K562 treated with DMSO at 1 percent for 48 hours (cell line): ENCODE results near the gene NIPSNAP3A. TPM values are rescaled to one million over a fixed set of nuclear protein-coding genes. Genes with fewer than 3 reads are reported as not detected.

Source experiments
- total RNA-seq: library from RNA; unstranded; fragments of 300-600 nt; gene quantifications from 2 replicates; pipeline ENCODE4 v1.2.3, GENCODE V29; 2022; ENCODE audit warnings: low replicate concordance; ENCODE audit errors: extremely low read depth

The NIPSNAP3A gene
- not detected in 2 replicates for total RNA-seq

GRCh38 chr9:104747565-104748358 is at the start of gene NIPSNAP3A:
Gene NIPSNAP3A (plus strand): TSS chr9:104747683. CDS start chr9:104747793, 110 bp downstream.

Other genes starting within 250 kb of the NIPSNAP3A start
- gene OR13F1, start 243.4 kb upstream of the NIPSNAP3A start, total RNA-seq: not detected in 2 replicates
- not detected in 2 replicates for gene OR13C4, start 220.5 kb upstream of the NIPSNAP3A start, total RNA-seq
- gene OR13C3, start 210.8 kb upstream of the NIPSNAP3A start, total RNA-seq: not detected in 2 replicates
- not detected in 2 replicates for gene OR13C8, start 178.5 kb upstream of the NIPSNAP3A start, total RNA-seq
- gene OR13C5, start 148.3 kb upstream of the NIPSNAP3A start, total RNA-seq: not detected in 2 replicates
- not detected in 2 replicates for gene OR13C2, start 142.1 kb upstream of the NIPSNAP3A start, total RNA-seq
- not detected in 2 replicates for gene OR13C9, start 129.5 kb upstream of the NIPSNAP3A start, total RNA-seq
- not detected in 2 replicates for gene OR13D1, start 53.2 kb upstream of the NIPSNAP3A start, total RNA-seq
- not detected in 2 replicates for gene NIPSNAP3B, start 16.4 kb downstream of the NIPSNAP3A start, total RNA-seq
- not detected in 2 replicates for gene ABCA1, start 180.5 kb downstream of the NIPSNAP3A start, total RNA-seq